Esophagus squamous epithelium (tissue), 5 donors: ENCODE results near the gene GABBR2. TPM values are rescaled to one million over a fixed set of nuclear protein-coding genes. Genes with fewer than 3 reads are reported as not detected.

Experiments
- DNase-seq: peaks from one replicate; lab custom pipeline; 2025; lab: John Stamatoyannopoulos, UW
- H3K27ac ChIP-seq, 4 donors: fragments of 200-600 bp; sonication (generic); one replicate each; pipeline ENCODE4 v1.5.1; 2016 to 2019; ENCODE audit warnings: mild to moderate bottlenecking in 1 of 4
- H3K27me3 ChIP-seq, 4 donors: fragments of 200-600 bp; sonication (generic); 1 replicate in 3 of 4; 2 replicates in 1 of 4; pipeline versions ENCODE4 v1.5.1 to v1.6.0; 2017 to 2021; ENCODE audit warnings: antibody characterized with exemption in 1 of 4
- H3K36me3 ChIP-seq, 3 donors: fragments of 200-600 bp; sonication (generic); one replicate each; pipeline ENCODE4 v1.5.1; 2016 to 2019
- H3K4me1 ChIP-seq, 3 donors: fragments of 200-600 bp; sonication (generic); one replicate each; pipeline ENCODE4 v1.5.1; 2017 to 2019
- H3K4me3 ChIP-seq, 4 donors: fragments of 200-600 bp; sonication (generic); 1 replicate in 3 of 4; 2 replicates in 1 of 4; pipeline ENCODE4 v1.5.1; 2016 to 2019; ENCODE audit warnings: mild to moderate bottlenecking in 2 of 4, moderate library complexity in 1 of 4
- H3K9me3 ChIP-seq, 3 donors: fragments of 200-600 bp; sonication (generic); one replicate each; pipeline ENCODE4 v1.5.1; 2016 to 2019
- POLR2A ChIP-seq, 4 donors: fragments of 450-650 bp; IDR thresholded peaks; one replicate each; pipeline ENCODE4 v1.6.1; 2017; ENCODE audit warnings: antibody characterized with exemption in 4 of 4, mild to moderate bottlenecking in 4 of 4, moderate library complexity in 3 of 4
- WGBS, 2 donors: methylation state at CpG; one replicate each; pipeline ENCODE4 v1.1.5; 2018; 5-methylcytosine and 5-hydroxymethylcytosine counted together
- intact Hi-C: fragments of 100-400 bp; cut with DNase I; formaldehyde crosslinking; loops from one replicate; pipeline ENCODE4 v1.15.0; 2022
- total RNA-seq, 4 donors: library from RNA; depleted of rRNA; stranded (reverse); fragments of >200 nt; gene quantifications; one replicate each; pipeline ENCODE4 v1.1.0, GENCODE V29; 2016
- TF ChIP-seq, protein P1 (sequence below), 6 experiments: fragments of 450-650 bp in 4 of 6; fragments of 200-600 bp in 2 of 6; sonication (generic) in 2 of 6; IDR thresholded peaks; one replicate each; pipeline ENCODE4 v1.5.1; 2016 to 2019; ENCODE audit warnings: antibody characterized with exemption in 6 of 6, mild to moderate bottlenecking in 4 of 6, moderate library complexity in 4 of 6
- donor health status: DM: yes; HTN: yes; CAD: no.

Gene GABBR2
- total RNA-seq, 4 donors from 2014 or later, result not detected

DNA sequence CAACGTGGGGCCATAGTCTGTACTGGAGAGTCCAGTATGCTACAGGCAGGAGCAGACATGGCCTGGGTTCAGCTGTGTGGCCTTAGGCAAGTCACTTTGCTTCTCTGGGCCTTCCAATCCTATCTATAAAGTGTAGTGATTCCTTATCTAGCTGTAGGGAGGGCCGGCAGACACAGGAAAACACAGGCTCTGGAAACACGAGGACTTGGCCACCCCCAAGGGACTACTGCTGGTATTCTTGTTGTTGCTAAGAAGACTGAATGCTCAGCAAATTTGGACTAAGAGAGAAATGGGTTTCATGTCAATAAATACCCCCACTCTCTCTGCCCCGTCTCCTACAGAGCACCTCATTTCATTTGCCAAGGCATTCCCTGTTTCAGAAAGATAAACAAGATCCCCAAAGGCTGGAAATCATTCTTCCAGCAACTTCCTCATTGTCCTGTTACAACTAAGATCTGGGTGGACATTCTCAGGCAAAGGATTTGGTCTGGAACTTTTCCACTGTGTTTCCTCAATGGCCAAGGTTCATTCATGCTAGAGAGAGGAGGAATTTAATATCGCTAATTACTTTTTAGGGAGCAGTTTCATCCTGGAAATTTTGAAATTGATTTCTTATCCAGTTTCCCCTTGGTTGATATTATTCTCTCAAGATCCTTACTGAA is 105.8 kb downstream of the GABBR2 start:
- H3K27ac ChIP-seq, result no peak overlapping the region
- no peak overlapping the region for H3K4me3 ChIP-seq
- H3K27me3 ChIP-seq, result no peaks in the 10 kb centered on the region
- TF ChIP-seq, protein P1, sequence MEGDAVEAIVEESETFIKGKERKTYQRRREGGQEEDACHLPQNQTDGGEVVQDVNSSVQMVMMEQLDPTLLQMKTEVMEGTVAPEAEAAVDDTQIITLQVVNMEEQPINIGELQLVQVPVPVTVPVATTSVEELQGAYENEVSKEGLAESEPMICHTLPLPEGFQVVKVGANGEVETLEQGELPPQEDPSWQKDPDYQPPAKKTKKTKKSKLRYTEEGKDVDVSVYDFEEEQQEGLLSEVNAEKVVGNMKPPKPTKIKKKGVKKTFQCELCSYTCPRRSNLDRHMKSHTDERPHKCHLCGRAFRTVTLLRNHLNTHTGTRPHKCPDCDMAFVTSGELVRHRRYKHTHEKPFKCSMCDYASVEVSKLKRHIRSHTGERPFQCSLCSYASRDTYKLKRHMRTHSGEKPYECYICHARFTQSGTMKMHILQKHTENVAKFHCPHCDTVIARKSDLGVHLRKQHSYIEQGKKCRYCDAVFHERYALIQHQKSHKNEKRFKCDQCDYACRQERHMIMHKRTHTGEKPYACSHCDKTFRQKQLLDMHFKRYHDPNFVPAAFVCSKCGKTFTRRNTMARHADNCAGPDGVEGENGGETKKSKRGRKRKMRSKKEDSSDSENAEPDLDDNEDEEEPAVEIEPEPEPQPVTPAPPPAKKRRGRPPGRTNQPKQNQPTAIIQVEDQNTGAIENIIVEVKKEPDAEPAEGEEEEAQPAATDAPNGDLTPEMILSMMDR (IDR thresholded peaks at IDR 0.05), result no peak
- no peak for TF ChIP-seq POLR2A (IDR thresholded peaks at IDR 0.05)
- no peak for DNase-seq
- H3K4me1 ChIP-seq, result peaks cover 0 to 3% (median 0%) of the 10 kb centered on the region in 3 donors
- H3K9me3 ChIP-seq, result no peaks in the 10 kb centered on the region
- 37 to 46% methylated on average over 3 to 5 of the region's 5 CpGs for WGBS, 2 donors
- H3K36me3 ChIP-seq, result no peaks in the 10 kb centered on the region
- intact Hi-C loops, result no loop called here

DNA sequence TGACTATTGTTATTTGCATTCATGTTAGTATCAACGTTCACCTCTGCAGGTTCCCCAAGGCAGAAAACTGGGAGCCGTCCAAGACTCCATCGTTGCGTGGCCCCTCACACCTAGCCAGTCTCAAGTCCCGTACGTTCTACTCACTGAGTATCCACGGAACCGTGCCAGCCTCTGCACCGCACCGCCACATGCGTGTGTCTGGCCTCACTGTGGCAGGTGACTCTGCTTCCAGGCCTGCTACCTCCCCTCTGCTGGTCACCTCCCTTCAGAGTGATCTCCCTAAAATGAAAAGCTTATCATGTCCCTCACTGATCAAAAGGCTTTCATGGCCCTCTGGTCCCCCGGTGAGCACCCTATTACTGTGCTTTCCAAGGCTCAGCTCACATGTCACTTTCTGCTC is 108.1 kb downstream of the GABBR2 start:
- intact Hi-C loops, result no loop called here
- Histone ChIP-seq H3K4me1 (no peaks in the 10 kb centered on the region), H3K27me3 (no peaks in the 10 kb centered on the region), H3K4me3 (no peak overlapping the region), H3K9me3 (no peaks in the 10 kb centered on the region), H3K27ac (no peak overlapping the region), H3K36me3 (no peaks in the 10 kb centered on the region)
- 76 to 82% methylated on average over 11 to 12 of the region's 12 CpGs for WGBS, 2 donors
- DNase-seq, result no peak
- TF ChIP-seq POLR2A (IDR thresholded peaks at IDR 0.05), result no peak
- TF ChIP-seq, protein P1 (IDR thresholded peaks at IDR 0.05), result no peak

DNA sequence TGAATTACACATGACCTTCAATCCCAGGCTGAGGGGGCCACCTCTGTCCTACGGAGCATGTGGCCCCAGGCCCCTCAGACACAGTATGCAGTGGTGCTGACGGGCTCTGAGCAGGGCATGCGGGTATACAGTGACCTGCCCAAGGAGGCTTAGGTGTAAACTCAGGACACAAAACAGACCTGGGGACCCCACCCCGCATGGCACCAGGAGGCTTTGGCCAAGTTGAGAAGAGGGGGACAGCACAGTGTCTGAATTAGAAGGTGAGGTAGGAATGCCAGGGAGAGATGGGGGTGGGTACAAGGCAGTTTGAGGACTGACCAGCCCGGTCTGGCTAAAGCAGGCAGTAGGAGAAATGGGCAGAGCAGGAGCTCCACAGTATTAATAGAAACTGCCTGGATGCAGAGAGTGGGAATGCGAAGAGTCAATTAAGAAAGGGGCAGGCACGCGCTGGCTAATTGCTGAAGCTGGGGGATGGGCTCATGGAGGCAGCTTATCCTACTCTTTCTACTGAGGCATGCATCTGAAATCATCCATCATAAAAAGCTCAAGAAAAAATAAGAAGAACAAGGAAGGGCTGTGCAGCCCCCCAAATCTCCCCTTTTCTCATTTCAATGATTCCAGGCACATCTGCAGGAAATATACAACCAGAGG is 109.0 kb downstream of the GABBR2 start:
- Histone ChIP-seq H3K4me3 (no peak overlapping the region), H3K36me3 (no peaks in the 10 kb centered on the region), H3K27me3 (no peaks in the 10 kb centered on the region), H3K4me1 (no peaks in the 10 kb centered on the region), H3K27ac (no peak overlapping the region), H3K9me3 (no peaks in the 10 kb centered on the region)
- DNase-seq, result no peak
- intact Hi-C loops, result no loop called here
- no peak for TF ChIP-seq POLR2A (IDR thresholded peaks at IDR 0.05)
- TF ChIP-seq, protein P1 (IDR thresholded peaks at IDR 0.05), result no peak
- WGBS, 2 donors, result 71 to 76% methylated on average over 8 of the region's 8 CpGs

DNA sequence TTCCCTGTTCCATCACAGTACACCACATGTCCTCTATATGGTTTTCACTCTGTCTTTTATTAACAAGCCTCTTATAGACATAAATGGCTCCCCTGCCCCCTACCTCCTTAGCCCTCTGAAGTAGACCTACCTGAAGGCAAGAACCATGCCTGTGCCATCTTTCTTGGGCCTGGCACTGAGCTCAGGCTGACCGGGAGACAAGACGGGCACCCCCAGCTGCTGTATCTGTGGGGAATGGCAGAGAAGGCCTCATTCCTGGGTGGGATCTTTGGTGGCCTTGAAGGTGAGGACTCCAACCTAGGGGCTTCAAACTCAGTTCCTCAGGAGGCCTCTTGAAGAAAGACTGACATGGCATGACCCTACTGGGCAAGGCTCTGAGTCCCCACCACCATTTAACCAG is 109.9 kb downstream of the GABBR2 start:
- Histone ChIP-seq H3K4me1 (no peaks in the 10 kb centered on the region), H3K9me3 (no peaks in the 10 kb centered on the region), H3K4me3 (no peak overlapping the region), H3K27ac (no peak overlapping the region), H3K36me3 (no peaks in the 10 kb centered on the region), H3K27me3 (no peaks in the 10 kb centered on the region)
- no peak for TF ChIP-seq POLR2A (IDR thresholded peaks at IDR 0.05)
- TF ChIP-seq, protein P1 (IDR thresholded peaks at IDR 0.05), result no peak
- intact Hi-C loops, result no loop called here
- WGBS, 2 donors, result 100% methylated on average over 2 of the region's 2 CpGs; no CpG with 5 or more reads in 1 of the 2 donors
- DNase-seq, result no peak

DNA sequence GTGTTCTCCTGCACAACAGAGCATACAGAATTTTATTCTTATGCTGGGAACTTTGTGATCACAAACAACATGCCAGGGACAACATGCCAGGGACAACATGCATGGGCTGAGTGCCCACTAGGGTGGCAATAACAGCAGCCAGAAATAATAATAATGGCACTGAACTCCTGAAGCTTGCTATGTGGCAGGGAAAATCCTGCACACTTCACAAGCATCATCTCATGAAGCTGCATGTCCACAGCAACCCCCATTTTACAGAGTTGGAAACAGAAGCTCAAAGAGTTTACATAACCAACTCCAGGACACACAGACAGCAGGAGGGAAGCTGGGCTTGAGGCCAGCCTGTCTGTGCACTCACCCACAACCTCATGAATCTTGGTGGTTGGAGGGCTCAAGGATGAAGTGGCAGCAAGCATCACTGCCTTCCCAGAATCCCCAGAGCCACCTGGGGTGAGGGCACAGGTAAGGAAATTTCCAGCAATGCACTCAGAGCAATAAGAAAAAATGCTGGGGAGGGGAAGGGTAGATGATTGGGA is 111.4 kb downstream of the GABBR2 start:
- no peak overlapping the region for H3K4me3 ChIP-seq
- H3K9me3 ChIP-seq, result no peaks in the 10 kb centered on the region
- no peak for TF ChIP-seq POLR2A (IDR thresholded peaks at IDR 0.05)
- TF ChIP-seq, protein P1 (IDR thresholded peaks at IDR 0.05), result no peak
- DNase-seq, result no peak
- no peaks in the 10 kb centered on the region for H3K4me1 ChIP-seq
- intact Hi-C loops, result no loop called here
- H3K27ac ChIP-seq, result no peak overlapping the region
- no peaks in the 10 kb centered on the region for H3K36me3 ChIP-seq
- H3K27me3 ChIP-seq, result no peaks in the 10 kb centered on the region
